Retinal pigment epithelial cell (primary cell): ENCODE data around the gene GRIK1.

Source experiments
- DNase-seq: peaks from one replicate; pipeline ENCODE4 v3.0.0-alpha.2; 2010; ENCODE audit warnings: low read depth
- H3K4me3 ChIP-seq: 2 replicates; pipeline ENCODE4 v1.5.1; 2011; ENCODE audit warnings: mild to moderate bottlenecking, low read length, control low read depth, moderate library complexity
- TF ChIP-seq, protein P1 (sequence below): conservative IDR thresholded peaks from 2 replicates; pipeline ENCODE4 v1.5.1; 2011; ENCODE audit warnings: low read depth, low read length, control low read depth, inconsistent platforms

The GRIK1 gene

DNA sequence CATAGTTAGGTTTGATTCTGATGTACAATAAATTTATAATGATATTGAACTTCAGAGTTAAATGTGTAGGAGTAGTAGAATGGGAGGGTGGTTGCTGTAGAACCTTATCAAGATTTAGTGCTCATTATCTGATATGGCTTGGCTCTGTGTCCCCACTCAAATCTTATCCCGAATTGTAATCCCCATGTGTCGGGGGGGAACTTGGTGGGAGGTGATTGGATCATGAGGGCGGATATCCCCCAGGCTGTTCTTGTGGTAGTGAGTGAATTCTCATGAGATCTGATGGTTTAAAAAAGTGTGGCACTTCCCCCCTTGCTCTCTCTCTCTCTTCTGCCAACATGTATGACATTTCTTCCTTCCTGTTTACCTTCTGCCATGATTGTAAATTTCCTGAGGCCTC, 265.5 kb downstream of the GRIK1 start:
- DNase-seq = no peak
- H3K4me3 ChIP-seq = no peak overlapping the region
- TF ChIP-seq, protein P1, sequence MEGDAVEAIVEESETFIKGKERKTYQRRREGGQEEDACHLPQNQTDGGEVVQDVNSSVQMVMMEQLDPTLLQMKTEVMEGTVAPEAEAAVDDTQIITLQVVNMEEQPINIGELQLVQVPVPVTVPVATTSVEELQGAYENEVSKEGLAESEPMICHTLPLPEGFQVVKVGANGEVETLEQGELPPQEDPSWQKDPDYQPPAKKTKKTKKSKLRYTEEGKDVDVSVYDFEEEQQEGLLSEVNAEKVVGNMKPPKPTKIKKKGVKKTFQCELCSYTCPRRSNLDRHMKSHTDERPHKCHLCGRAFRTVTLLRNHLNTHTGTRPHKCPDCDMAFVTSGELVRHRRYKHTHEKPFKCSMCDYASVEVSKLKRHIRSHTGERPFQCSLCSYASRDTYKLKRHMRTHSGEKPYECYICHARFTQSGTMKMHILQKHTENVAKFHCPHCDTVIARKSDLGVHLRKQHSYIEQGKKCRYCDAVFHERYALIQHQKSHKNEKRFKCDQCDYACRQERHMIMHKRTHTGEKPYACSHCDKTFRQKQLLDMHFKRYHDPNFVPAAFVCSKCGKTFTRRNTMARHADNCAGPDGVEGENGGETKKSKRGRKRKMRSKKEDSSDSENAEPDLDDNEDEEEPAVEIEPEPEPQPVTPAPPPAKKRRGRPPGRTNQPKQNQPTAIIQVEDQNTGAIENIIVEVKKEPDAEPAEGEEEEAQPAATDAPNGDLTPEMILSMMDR = no peak

DNA sequence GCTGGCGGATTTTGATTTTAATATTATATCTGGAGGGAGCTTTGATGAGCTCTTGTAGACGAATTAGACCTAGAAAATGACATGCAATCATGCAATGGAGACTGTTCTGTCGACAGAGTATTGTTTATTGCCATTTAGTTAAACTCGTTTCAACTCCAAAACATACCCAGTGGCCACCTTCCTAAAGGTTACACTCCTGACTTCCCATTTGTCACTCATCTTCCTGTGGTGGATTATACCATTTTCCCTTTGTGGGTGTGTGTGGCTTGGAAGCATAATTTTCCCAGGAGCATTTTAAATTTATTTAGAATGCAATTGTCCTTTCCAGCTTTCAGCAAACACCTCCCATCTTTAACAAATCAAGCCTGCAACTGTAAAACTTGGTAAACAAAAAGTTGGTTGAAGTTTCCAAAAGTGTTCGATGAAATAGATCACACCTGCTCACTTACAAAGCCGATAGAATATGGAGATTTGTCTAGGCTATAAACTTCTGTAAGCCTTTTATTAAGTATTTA, 266.6 kb downstream of the GRIK1 start:
- TF ChIP-seq, protein P1 = no peak
- H3K4me3 ChIP-seq = no peak overlapping the region
- no peak for DNase-seq

DNA sequence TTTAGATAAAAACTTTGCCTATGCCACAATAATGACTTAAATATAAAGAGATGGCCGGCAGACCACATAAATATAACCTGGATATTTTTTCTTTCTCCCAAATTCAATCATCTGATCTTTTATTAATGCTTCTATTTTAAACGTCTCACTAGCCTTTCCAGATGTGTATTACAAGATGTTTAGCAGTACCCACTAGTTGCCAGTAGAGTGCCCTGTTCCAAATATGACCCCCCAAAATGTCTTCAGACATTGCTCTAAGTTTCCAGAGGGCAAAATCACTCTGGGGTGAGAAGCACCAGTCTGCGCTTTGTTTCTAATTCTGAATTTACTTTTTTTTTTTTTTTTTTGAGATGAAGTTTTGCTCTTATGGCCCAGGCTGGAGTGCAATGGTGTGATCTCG, 268.1 kb downstream of the GRIK1 start:
- TF ChIP-seq, protein P1 = peak; percentile 26
- no peak overlapping the region for H3K4me3 ChIP-seq
- DNase-seq = no peak

DNA sequence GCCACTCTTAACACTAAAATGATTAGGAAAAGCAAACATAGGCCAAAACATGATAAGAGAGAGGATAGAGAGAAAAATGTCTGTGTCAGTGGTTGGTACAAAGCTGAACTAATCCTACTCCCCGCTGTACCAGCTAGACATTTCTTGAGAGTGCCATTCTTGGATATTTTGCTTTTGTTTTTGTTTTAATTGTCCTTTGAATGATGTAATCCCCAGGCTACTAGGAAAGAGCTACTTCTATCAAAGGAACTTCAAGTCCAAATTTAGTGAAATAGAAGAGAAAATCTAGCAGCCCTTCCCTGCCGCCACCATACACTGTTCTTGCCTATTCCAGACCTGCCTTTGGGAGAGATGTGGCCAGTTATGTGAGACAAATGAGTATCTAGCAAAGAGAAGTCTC, 269.6 kb downstream of the GRIK1 start:
- TF ChIP-seq, protein P1 = no peak
- no peak overlapping the region for H3K4me3 ChIP-seq
- DNase-seq = no peak

DNA sequence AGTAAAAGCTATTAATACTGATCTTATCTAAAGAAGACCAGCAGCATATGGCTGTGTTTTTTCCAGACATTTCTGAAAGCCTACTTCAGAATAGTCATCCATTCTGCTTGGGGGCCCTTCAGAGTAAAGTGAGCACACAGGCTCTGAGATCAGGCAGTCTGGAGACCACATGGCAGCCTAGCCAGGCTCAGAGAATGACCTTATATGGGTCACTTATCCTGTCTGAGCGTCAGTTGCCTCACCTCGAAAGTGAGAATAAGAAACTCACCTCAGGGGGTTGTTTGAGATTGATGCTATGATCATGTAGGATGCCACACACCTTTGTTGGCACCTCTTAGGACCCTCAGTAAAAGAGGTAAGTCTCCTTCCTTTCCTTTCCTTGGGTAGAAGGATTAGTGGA, 270.4 kb downstream of the GRIK1 start:
- DNase-seq = no peak
- TF ChIP-seq, protein P1 = no peak
- no peak overlapping the region for H3K4me3 ChIP-seq

DNA sequence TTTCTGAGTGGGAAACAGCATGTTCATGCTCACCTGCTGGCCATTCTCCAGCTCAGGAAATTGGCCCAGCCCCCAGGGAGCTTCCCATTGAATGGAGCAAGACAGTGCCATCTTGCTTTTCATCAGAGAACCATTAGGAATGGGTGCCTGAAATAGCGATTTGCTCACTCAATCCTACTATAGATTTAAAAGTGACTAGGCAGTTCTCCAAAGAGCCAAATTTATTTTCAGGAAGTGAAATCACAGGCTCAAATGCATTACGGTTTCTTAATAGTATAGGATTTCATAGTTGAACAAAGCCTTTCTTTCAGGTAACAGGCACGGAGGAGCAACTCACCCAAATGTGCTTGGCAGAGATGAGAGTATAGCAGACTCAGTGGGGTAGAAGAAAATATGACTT, 272.1 kb downstream of the GRIK1 start:
- DNase-seq = no peak
- no peak overlapping the region for H3K4me3 ChIP-seq
- TF ChIP-seq, protein P1 = no peak

DNA sequence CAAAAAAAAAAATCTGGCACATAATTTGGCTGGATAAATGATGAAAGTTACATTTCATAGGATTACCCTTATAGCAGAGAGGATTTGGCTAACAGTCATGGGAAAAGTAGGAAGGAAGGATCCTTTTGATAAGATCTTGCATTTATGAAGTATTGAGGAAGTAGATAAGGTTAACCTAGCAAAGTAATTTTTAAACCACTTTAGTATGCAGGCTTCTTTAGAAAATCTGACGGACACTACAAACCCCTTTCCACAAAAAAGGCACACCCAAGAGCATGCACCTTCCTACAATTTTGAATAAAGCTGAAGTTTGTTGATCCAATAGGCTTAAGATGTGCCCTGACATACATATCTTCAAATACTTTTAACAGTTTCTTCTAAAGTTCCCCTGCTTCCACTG, 275.2 kb downstream of the GRIK1 start:
- H3K4me3 ChIP-seq = no peak overlapping the region
- TF ChIP-seq, protein P1 = no peak
- no peak for DNase-seq
